B cell (primary cell): ENCODE results near the gene RIN3. TPM values are rescaled to one million over a fixed set of nuclear protein-coding genes. Genes with fewer than 3 reads are reported as not detected.

Source experiments
- ATAC-seq: fragments of 200-7000 bp; cut with Tn5 transposase; one replicate; pipeline ENCODE4 v1.10.0; 2021; ENCODE audit warnings: low read depth, mild to moderate bottlenecking, moderate number of reproducible peaks, moderate library complexity
- CTCF ChIA-PET: fragments of 350-600 bp; sonication (Branson Sonifier 250); formaldehyde crosslinking; loops from one replicate; lab custom pipeline; 2021; ENCODE audit warnings: antibody characterized with exemption, inconsistent platforms; lab: Charles Lee
- POLR2A ChIA-PET: fragments of 350-600 bp; sonication (Branson Sonifier 250); formaldehyde crosslinking; loops from one replicate; lab custom pipeline; 2021; ENCODE audit warnings: antibody characterized with exemption; lab: Charles Lee
- DNase-seq: peaks from one replicate; pipeline ENCODE4 v3.0.0; 2013
- H2AFZ ChIP-seq: 2 replicates; pipeline ENCODE4 v1.6.1; 2012; ENCODE audit warnings: mild to moderate bottlenecking, low read depth, low read length; ENCODE audit not compliant: insufficient read depth, poor library complexity, severe bottlenecking
- H3K27ac ChIP-seq, 2 donors: 1 replicate in 1 of 2; 2 replicates in 1 of 2; pipeline ENCODE4 v1.5.1; 2012 to 2013; ENCODE audit warnings: low read length in 2 of 2, mild to moderate bottlenecking in 2 of 2, moderate library complexity in 1 of 2
- H3K27me3 ChIP-seq, 4 experiments: fragments of 200-600 bp in 1 of 4; sonication (generic) in 1 of 4; replicated peaks in 1 of 4; 1 replicate in 2 of 4; 2 replicates in 2 of 4; pipeline versions ENCODE4 v1.6.1 to v1.7.0; 2013 to 2016; ENCODE audit warnings: low read length in 3 of 4, mild to moderate bottlenecking in 2 of 4, mixed read lengths in 1 of 4, moderate library complexity in 1 of 4; ENCODE audit not compliant: insufficient read depth in 4 of 4, control insufficient read depth in 3 of 4; ENCODE audit errors: control extremely low read depth in 1 of 4
- H3K36me3 ChIP-seq, 2 experiments: replicated peaks in 1 of 2; 1 replicate in 1 of 2; 2 replicates in 1 of 2; pipeline versions ENCODE4 v1.6.1 to v1.7.1; 2013; ENCODE audit warnings: low read length in 1 of 2; ENCODE audit not compliant: insufficient read depth in 2 of 2, control insufficient read depth in 1 of 2; ENCODE audit errors: control extremely low read depth in 1 of 2, extremely low read depth in 1 of 2
- H3K4me1 ChIP-seq, 2 donors: fragments of 200-600 bp in 1 of 2; sonication (generic) in 1 of 2; 1 replicate in 1 of 2; 2 replicates in 1 of 2; pipeline versions ENCODE4 v1.5.1 to v1.6.1; 2013 to 2017; ENCODE audit warnings: low read length in 2 of 2; ENCODE audit not compliant: control insufficient read depth in 2 of 2, insufficient read depth in 2 of 2
- H3K4me2 ChIP-seq: replicated peaks from 2 replicates; pipeline ENCODE3; 2012; ENCODE audit warnings: mild to moderate bottlenecking, low read depth, low read length; ENCODE audit not compliant: poor library complexity, severe bottlenecking
- H3K4me3 ChIP-seq, 5 experiments: fragments of 200-600 bp in 1 of 5; sonication (generic) in 1 of 5; 1 replicate in 3 of 5; 2 replicates in 2 of 5; pipeline versions ENCODE4 v1.5.1 to v1.7.0; 2011 to 2016; ENCODE audit warnings: low read length in 4 of 5, mild to moderate bottlenecking in 4 of 5, low read depth in 2 of 5, control low read depth in 1 of 5, moderate library complexity in 1 of 5; ENCODE audit not compliant: insufficient read depth in 1 of 5; ENCODE audit errors: control extremely low read depth in 1 of 5, extremely low read depth in 1 of 5
- H3K79me2 ChIP-seq: fragments of 200-600 bp; sonication (generic); one replicate; pipeline ENCODE4 v1.6.0; 2016; ENCODE audit warnings: low read length; ENCODE audit not compliant: control insufficient read depth, insufficient read depth
- H3K9ac ChIP-seq: fragments of 200-600 bp; sonication (generic); 2 replicates; pipeline ENCODE4 v1.6.1; 2017; ENCODE audit warnings: mild to moderate bottlenecking, low read length, moderate library complexity
- H3K9me3 ChIP-seq, 3 donors: one replicate each; pipeline versions ENCODE4 v1.6.1 to v1.7.1; 2013; ENCODE audit warnings: low read length in 2 of 3; ENCODE audit not compliant: control insufficient read depth in 2 of 3, insufficient read depth in 1 of 3; ENCODE audit errors: control extremely low read depth in 1 of 3
- H4K20me1 ChIP-seq: 2 replicates; pipeline ENCODE4 v1.6.0; 2012; ENCODE audit warnings: mild to moderate bottlenecking, low read length; ENCODE audit not compliant: insufficient read depth, control insufficient read depth, poor library complexity, severe bottlenecking
- H3K27ac Mint-ChIP-seq: one replicate; pipeline ENCODE4 v1.8.0; 2021; ENCODE audit warnings: mixed read lengths
- H3K27me3 Mint-ChIP-seq: one replicate; pipeline ENCODE4 v1.8.0; 2021; ENCODE audit warnings: mixed read lengths
- H3K4me1 Mint-ChIP-seq: one replicate; pipeline ENCODE4 v1.8.0; 2021; ENCODE audit warnings: mixed read lengths
- H3K4me3 Mint-ChIP-seq: one replicate; pipeline ENCODE4 v1.8.0; 2021; ENCODE audit warnings: mixed read lengths
- H3K9me3 Mint-ChIP-seq: one replicate; pipeline ENCODE4 v1.8.0; 2022; ENCODE audit warnings: mixed read lengths; ENCODE audit not compliant: insufficient read depth
- EZH2 ChIP-seq: IDR thresholded peaks from 2 replicates; pipeline ENCODE4 v1.6.1; 2012; ENCODE audit warnings: borderline replicate concordance, low read depth, mild to moderate bottlenecking, moderate library complexity, low read length; ENCODE audit not compliant: insufficient read depth, poor library complexity, severe bottlenecking
- WGBS: methylation state at CpG from one replicate; pipeline ENCODE4 v1.1.5; 2013; ENCODE audit warnings: missing lambda C conversion rate; ENCODE audit not compliant: insufficient coverage; 5-methylcytosine and 5-hydroxymethylcytosine counted together
- intact Hi-C: fragments of 100-400 bp; cut with micrococcal nuclease; formaldehyde crosslinking; loops from one replicate; pipeline ENCODE4 v1.10.0; 2022
- polyA plus RNA-seq: library from polyadenylated mRNA; depleted of rRNA; stranded (reverse); fragments of >200 nt; gene quantifications from 2 replicates; pipeline ENCODE4 v1.2.3, GENCODE V29; 2012
- total RNA-seq, 2 donors: library from RNA; stranded (reverse); fragments of 120-200 nt in 1 of 2; gene quantifications; 1 replicate in 1 of 2; 2 replicates in 1 of 2; pipeline versions ENCODE4 v1.2.3 to v1.2.4, GENCODE V29; 2013 to 2022
- TF ChIP-seq, protein P1 (sequence below): fragments of 200-600 bp; IDR thresholded peaks from one replicate; pipeline ENCODE4 v1.8.0; 2022; ENCODE audit warnings: antibody characterized with exemption, mild to moderate bottlenecking

RIN3 gene
- total and polyA plus RNA-seq, 2 donors (not counting 1 experiment from before 2014, with no cell fraction given): 62.1 to 123 TPM

DNA sequence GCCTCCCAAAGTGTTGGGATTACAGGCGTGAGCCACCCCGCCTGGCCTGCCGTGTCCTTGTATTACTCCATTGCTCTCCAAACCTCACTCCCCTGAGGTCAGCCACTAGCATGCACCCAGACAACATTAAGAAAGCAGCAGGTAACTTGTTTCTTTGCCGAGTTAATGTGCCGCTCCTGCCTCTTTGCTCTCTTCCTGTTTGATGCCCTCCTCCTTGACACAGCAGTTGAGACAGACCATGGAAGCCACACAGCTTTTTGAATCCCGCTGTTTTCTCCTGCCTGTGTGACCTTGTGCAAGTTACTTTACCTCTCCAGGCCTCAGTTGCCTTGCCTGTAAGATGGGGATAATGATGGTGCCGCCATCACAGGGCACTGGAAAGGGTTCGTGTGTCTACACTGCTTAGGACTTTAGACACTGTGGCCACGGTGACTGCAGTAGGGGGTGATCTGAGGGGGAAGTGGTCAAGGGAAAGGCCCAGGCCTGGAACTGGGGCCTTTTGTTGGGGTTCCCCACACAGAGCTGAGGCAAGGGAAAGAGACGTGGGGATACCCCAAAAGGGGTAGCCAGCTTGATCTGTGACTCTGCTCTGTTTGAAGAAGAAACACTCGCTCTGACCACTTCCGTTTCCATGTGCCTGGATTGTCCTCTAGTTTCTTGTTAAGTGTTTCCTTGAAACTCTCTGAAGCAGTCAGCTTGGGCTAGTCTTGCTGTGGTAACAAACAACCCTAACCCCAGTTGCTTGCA, 69.3 kb downstream of the RIN3 start:
- Histone ChIP-seq H3K4me3 (no peak overlapping the region), H3K36me3 (peaks cover 0 to 5% of the 10 kb centered on the region in 2 experiments), H2AFZ (no peak overlapping the region), H3K4me1 (peaks cover 44 to 62% of the 10 kb centered on the region in 2 donors), H3K9me3 (peaks cover 0 to 17% (median 0%) of the 10 kb centered on the region in 3 donors), H3K27me3 (no peaks in the 10 kb centered on the region), H3K4me2 (peak overlapping the region; percentile 43), H3K9ac (no peak overlapping the region), H4K20me1 (no peaks in the 10 kb centered on the region), H3K27ac (no peak overlapping the region), H3K79me2 (no peaks in the 10 kb centered on the region)
- Mint-ChIP-seq H3K27ac (peak overlapping the region; percentile 38), H3K27me3 (no peaks in the 10 kb centered on the region), H3K9me3 (no peaks in the 10 kb centered on the region), H3K4me1 (peaks cover 78% of the 10 kb centered on the region), H3K4me3 (peak overlapping the region; percentile 54)
- peak; percentile 26 for ATAC-seq
- WGBS: 67% methylated on average over 12 of the region's 12 CpGs
- TF ChIP-seq EZH2: no peak
- TF ChIP-seq, protein P1, sequence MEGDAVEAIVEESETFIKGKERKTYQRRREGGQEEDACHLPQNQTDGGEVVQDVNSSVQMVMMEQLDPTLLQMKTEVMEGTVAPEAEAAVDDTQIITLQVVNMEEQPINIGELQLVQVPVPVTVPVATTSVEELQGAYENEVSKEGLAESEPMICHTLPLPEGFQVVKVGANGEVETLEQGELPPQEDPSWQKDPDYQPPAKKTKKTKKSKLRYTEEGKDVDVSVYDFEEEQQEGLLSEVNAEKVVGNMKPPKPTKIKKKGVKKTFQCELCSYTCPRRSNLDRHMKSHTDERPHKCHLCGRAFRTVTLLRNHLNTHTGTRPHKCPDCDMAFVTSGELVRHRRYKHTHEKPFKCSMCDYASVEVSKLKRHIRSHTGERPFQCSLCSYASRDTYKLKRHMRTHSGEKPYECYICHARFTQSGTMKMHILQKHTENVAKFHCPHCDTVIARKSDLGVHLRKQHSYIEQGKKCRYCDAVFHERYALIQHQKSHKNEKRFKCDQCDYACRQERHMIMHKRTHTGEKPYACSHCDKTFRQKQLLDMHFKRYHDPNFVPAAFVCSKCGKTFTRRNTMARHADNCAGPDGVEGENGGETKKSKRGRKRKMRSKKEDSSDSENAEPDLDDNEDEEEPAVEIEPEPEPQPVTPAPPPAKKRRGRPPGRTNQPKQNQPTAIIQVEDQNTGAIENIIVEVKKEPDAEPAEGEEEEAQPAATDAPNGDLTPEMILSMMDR: no peak
- ChIA-PET CTCF (interaction anchor here (0.8 to 1.7 kb wide), 4 partner anchors 12 to 103 kb away, joined by 3 to 6 read pairs (median 4); no protein-coding TSS in a partner anchor), POLR2A (no interaction called here)
- peak; percentile 43 for DNase-seq
- intact Hi-C loops: no loop called here

DNA sequence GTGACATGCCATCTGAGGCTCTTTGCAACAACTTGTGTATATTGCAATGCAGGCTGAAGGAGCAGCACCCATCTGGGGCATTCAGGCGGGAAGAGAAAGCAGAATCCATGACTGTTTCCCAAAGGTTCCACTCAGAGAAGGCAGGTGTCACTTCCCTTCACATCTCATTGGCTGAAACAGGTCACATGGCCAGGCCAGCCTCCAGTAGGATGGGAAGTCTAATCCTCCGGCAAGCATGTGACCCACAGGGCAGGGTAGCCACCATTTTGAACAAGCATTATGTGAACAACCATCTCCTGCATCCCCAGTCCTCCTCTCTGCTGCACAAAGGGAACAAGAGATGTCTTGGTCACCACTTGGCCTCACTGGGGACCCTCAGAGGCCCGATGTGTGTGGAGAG, 70.6 kb downstream of the RIN3 start:
- 97% methylated on average over 2 of the region's 3 CpGs for WGBS
- DNase-seq (no peak), ATAC-seq (no peak)
- ChIA-PET CTCF (interaction anchor here (1.1 to 6.8 kb wide), 6 partner anchors 7 to 102 kb away, joined by 3 to 94 read pairs (median 9); no protein-coding TSS in a partner anchor), POLR2A (no interaction called here)
- Mint-ChIP-seq H3K27ac (no peak overlapping the region), H3K4me3 (no peak overlapping the region), H3K27me3 (no peaks in the 10 kb centered on the region), H3K9me3 (no peaks in the 10 kb centered on the region), H3K4me1 (peaks cover 73% of the 10 kb centered on the region)
- H3K9ac ChIP-seq: no peak overlapping the region
- intact Hi-C loops: no loop called here
- H4K20me1 ChIP-seq: no peaks in the 10 kb centered on the region
- H3K79me2 ChIP-seq: peaks cover 6% of the 10 kb centered on the region
- H2AFZ ChIP-seq: no peak overlapping the region
- no peak overlapping the region for H3K27ac ChIP-seq
- H3K4me3 ChIP-seq: no peak overlapping the region
- TF ChIP-seq, protein P1: no peak
- TF ChIP-seq EZH2: no peak
- H3K4me2 ChIP-seq: no peak overlapping the region
- no peaks in the 10 kb centered on the region for H3K27me3 ChIP-seq
- peaks cover 0 to 17% (median 0%) of the 10 kb centered on the region in 3 donors for H3K9me3 ChIP-seq
- peaks cover 40 to 59% of the 10 kb centered on the region in 2 donors for H3K4me1 ChIP-seq
- peaks cover 0 to 5% of the 10 kb centered on the region in 2 experiments for H3K36me3 ChIP-seq
